ENCODE measurements around the gene LAMA2. TPM values are rescaled to one million over a fixed set of nuclear protein-coding genes. Genes with fewer than 3 reads are reported as not detected.

LAMA2 gene
- total and polyA plus RNA-seq, 3 donors from 2014 or later = 25.9 to 94.8 (median 56.0) TPM

- WGBS, 2 donors = 65 to 82% methylated on average over 7 of the region's 7 CpGs
- TF ChIP-seq POLR2A (IDR thresholded peaks at IDR 0.05) = no peak
- no peak for TF ChIP-seq CTCF (IDR thresholded peaks at IDR 0.05)
- no peak for DNase-seq
- no peaks in the 10 kb centered on the region for H3K36me3 ChIP-seq (ENCODE audit: low read depth, missing control alignments)
- H3K27me3 ChIP-seq = no peaks in the 10 kb centered on the region
- intact Hi-C loops (cut with DNase I; ENCODE audit: low total_unique reads) = no loop called here
- H3K4me1 ChIP-seq = no peaks in the 10 kb centered on the region
- no peak overlapping the region for H3K4me3 ChIP-seq
- no peak overlapping the region for H3K27ac ChIP-seq
- H3K9me3 ChIP-seq = no peaks in the 10 kb centered on the region
Measured at GRCh38 chr6:129475477-129476247, 592.7 kb downstream of the LAMA2 start.

GRCh38 chr6:129476248-129476564, 593.3 kb downstream of the LAMA2 start:
- intact Hi-C loops (cut with DNase I; ENCODE audit: low total_unique reads) = no loop called here
- TF ChIP-seq CTCF (IDR thresholded peaks at IDR 0.05) (no peak), POLR2A (IDR thresholded peaks at IDR 0.05) (no peak)
- H3K36me3 ChIP-seq (ENCODE audit: low read depth, missing control alignments) = no peaks in the 10 kb centered on the region
- 73 to 77% methylated on average over 4 of the region's 4 CpGs for WGBS, 2 donors
- H3K27ac ChIP-seq = no peak overlapping the region
- H3K9me3 ChIP-seq = no peaks in the 10 kb centered on the region
- H3K4me3 ChIP-seq = no peak overlapping the region
- no peak for DNase-seq
- no peaks in the 10 kb centered on the region for H3K4me1 ChIP-seq
- no peaks in the 10 kb centered on the region for H3K27me3 ChIP-seq

GRCh38 chr6:129476810-129477209, 593.9 kb downstream of the LAMA2 start:
- no peak for TF ChIP-seq POLR2A (IDR thresholded peaks at IDR 0.05)
- no peak for TF ChIP-seq CTCF (IDR thresholded peaks at IDR 0.05)
- H3K9me3 ChIP-seq = no peaks in the 10 kb centered on the region
- intact Hi-C loops (cut with DNase I; ENCODE audit: low total_unique reads) = no loop called here
- 69 to 77% methylated on average over 4 of the region's 4 CpGs for WGBS, 2 donors
- H3K4me3 ChIP-seq = no peak overlapping the region
- no peaks in the 10 kb centered on the region for H3K4me1 ChIP-seq
- H3K36me3 ChIP-seq (ENCODE audit: low read depth, missing control alignments) = no peaks in the 10 kb centered on the region
- no peak overlapping the region for H3K27ac ChIP-seq
- DNase-seq = no peak
- H3K27me3 ChIP-seq = no peaks in the 10 kb centered on the region

- H3K4me1 ChIP-seq = no peaks in the 10 kb centered on the region
- H3K4me3 ChIP-seq = no peak overlapping the region
- WGBS, 2 donors = 91 to 97% methylated on average over 4 of the region's 4 CpGs
- intact Hi-C loops (cut with DNase I; ENCODE audit: low total_unique reads) = no loop called here
- TF ChIP-seq CTCF (IDR thresholded peaks at IDR 0.05) (no peak), POLR2A (IDR thresholded peaks at IDR 0.05) (no peak)
- no peaks in the 10 kb centered on the region for H3K36me3 ChIP-seq (ENCODE audit: low read depth, missing control alignments)
- H3K9me3 ChIP-seq = no peaks in the 10 kb centered on the region
- H3K27me3 ChIP-seq = no peaks in the 10 kb centered on the region
- H3K27ac ChIP-seq = no peak overlapping the region
- no peak for DNase-seq
Measured at GRCh38 chr6:129478379-129478778, 595.4 kb downstream of the LAMA2 start.

- DNase-seq = no peak
- no peaks in the 10 kb centered on the region for H3K9me3 ChIP-seq
- no peak overlapping the region for H3K4me3 ChIP-seq
- 90 to 91% methylated on average over 4 of the region's 4 CpGs for WGBS, 2 donors
- H3K4me1 ChIP-seq = no peaks in the 10 kb centered on the region
- no peak overlapping the region for H3K27ac ChIP-seq
- no peaks in the 10 kb centered on the region for H3K36me3 ChIP-seq (ENCODE audit: low read depth, missing control alignments)
- intact Hi-C loops (cut with DNase I; ENCODE audit: low total_unique reads) = no loop called here
- no peaks in the 10 kb centered on the region for H3K27me3 ChIP-seq
- TF ChIP-seq CTCF (IDR thresholded peaks at IDR 0.05) = no peak
- no peak for TF ChIP-seq POLR2A (IDR thresholded peaks at IDR 0.05)
Measured at GRCh38 chr6:129481706-129482105, 598.8 kb downstream of the LAMA2 start.

Data from testis (tissue), 3 donors.